Measurements from ENCODE around the gene AZU1.

The AZU1 gene

GRCh38 chr19:858284-858683, 30.6 kb downstream of the AZU1 start (continued):
- TF ChIP-seq ZBTB49 (tag by site-specific recombination; IDR thresholded peaks at IDR 0.05; ENCODE audit: low read depth) (no peak), SETDB1 (IDR thresholded peaks at IDR 0.05; ENCODE audit: insufficient read length, low read length) (no peak), ZBTB7A (tag by site-specific recombination; IDR thresholded peaks at IDR 0.05; ENCODE audit: low read depth) (no peak), ZNF133 (tag by site-specific recombination; IDR thresholded peaks at IDR 0.05) (no peak), ZNF202 (tag by site-specific recombination; IDR thresholded peaks at IDR 0.05; ENCODE audit: borderline replicate concordance) (no peak), ZNF48 (tag by site-specific recombination; IDR thresholded peaks at IDR 0.05) (no peak), ZNF138 (tag by site-specific recombination; IDR thresholded peaks at IDR 0.05; ENCODE audit: borderline replicate concordance) (no peak), ZNF132 (tag by site-specific recombination; IDR thresholded peaks at IDR 0.05; ENCODE audit: borderline replicate concordance) (no peak), ZNF292 (tag by site-specific recombination; IDR thresholded peaks at IDR 0.05; ENCODE audit: borderline replicate concordance, low read depth) (no peak)
- TF ChIP-seq, protein P1, sequence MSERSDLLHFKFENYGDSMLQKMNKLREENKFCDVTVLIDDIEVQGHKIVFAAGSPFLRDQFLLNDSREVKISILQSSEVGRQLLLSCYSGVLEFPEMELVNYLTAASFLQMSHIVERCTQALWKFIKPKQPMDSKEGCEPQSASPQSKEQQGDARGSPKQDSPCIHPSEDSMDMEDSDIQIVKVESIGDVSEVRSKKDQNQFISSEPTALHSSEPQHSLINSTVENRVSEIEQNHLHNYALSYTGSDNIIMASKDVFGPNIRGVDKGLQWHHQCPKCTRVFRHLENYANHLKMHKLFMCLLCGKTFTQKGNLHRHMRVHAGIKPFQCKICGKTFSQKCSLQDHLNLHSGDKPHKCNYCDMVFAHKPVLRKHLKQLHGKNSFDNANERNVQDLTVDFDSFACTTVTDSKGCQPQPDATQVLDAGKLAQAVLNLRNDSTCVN (tag by site-specific recombination; optimal IDR thresholded peaks at IDR 0.05) = no peak

- ChIA-PET CTCF (interaction anchor here (1.7 to 3.0 kb wide), 2 partner anchors 57 to 89 kb away, joined by 4 to 21 read pairs; no protein-coding TSS in a partner anchor), POLR2A (interaction anchor here (0.6 to 1.0 kb wide), 2 partner anchors 64 to 401 kb away, joined by 3 to 4 read pairs; no protein-coding TSS in a partner anchor)
- peak within 1 kb of the TSS; percentile 48 for H3K4me3 ChIP-seq (ENCODE audit: low read depth, low read length)
- H3K36me3 ChIP-seq (ENCODE audit: control insufficient read depth in 2 of 2, insufficient read depth in 1 of 2, low read length in 2 of 2) = no peaks in the 10 kb centered on the region
- H3K4me1 ChIP-seq (ENCODE audit: control insufficient read depth, insufficient read depth, low read length) = no peaks in the 10 kb centered on the region
- H3K27ac ChIP-seq (ENCODE audit: extremely low read depth, low read depth, low read length) = peak within 1 kb of the TSS; percentile 31; the same call in 1 of the 2 replicates
- TF ChIP-seq ZNF26 (tag by site-specific recombination; IDR thresholded peaks at IDR 0.05) (no peak), ZIC2 (tag by site-specific recombination; IDR thresholded peaks at IDR 0.05) (peak; percentile 93), KLF1 (tag by site-specific recombination; IDR thresholded peaks at IDR 0.05) (peak; percentile 92), BCL11A (tag by site-specific recombination; IDR thresholded peaks at IDR 0.05; ENCODE audit: low read depth) (no peak), GLIS1 (tag by site-specific recombination; IDR thresholded peaks at IDR 0.05) (peak; percentile 97)
- no peaks in the 10 kb centered on the region for H3K9me3 ChIP-seq (ENCODE audit: control insufficient read depth, insufficient read depth, low read depth, low read length)
These were observed 31.5 kb downstream of the AZU1 start, which contains the start of gene CFD for GRCh38 chr19:858868-859843. Gene CFD (plus strand): TSS chr19:859664. CDS start chr19:859690, 26 bp downstream.

- Histone ChIP-seq H3K4me3 (ENCODE audit: low read depth, low read length) (no peak overlapping the region), H3K4me1 (ENCODE audit: control insufficient read depth, insufficient read depth, low read length) (no peaks in the 10 kb centered on the region), H3K9me3 (ENCODE audit: control insufficient read depth, insufficient read depth, low read depth, low read length) (no peaks in the 10 kb centered on the region), H3K36me3 (ENCODE audit: control insufficient read depth in 2 of 2, insufficient read depth in 1 of 2, low read length in 2 of 2) (no peaks in the 10 kb centered on the region), H3K27ac (ENCODE audit: extremely low read depth, low read depth, low read length) (no peak overlapping the region)
- ChIA-PET CTCF (interaction anchor here (0.6 kb wide), 1 partner anchor 10 kb away, joined by 3 read pairs; no protein-coding TSS in a partner anchor), POLR2A (interaction anchor here (0.7 kb wide), 2 partner anchors 17 to 53 kb away, joined by 3 to 8 read pairs; no protein-coding TSS in a partner anchor)
- TF ChIP-seq ZNF202 (tag by site-specific recombination; IDR thresholded peaks at IDR 0.05; ENCODE audit: borderline replicate concordance) (no peak), ZNF510 (tag by site-specific recombination; IDR thresholded peaks at IDR 0.05; ENCODE audit: insufficient replicate concordance) (no peak), ZIC2 (tag by site-specific recombination; IDR thresholded peaks at IDR 0.05) (no peak), HIC1 (tag by site-specific recombination; IDR thresholded peaks at IDR 0.05) (no peak), ZNF23 (tag by site-specific recombination; IDR thresholded peaks at IDR 0.05; ENCODE audit: borderline replicate concordance) (no peak), ZNF792 (tag by site-specific recombination; IDR thresholded peaks at IDR 0.05) (no peak), ZNF621 (tag by site-specific recombination; IDR thresholded peaks at IDR 0.05) (no peak), ZNF610 (tag by site-specific recombination; IDR thresholded peaks at IDR 0.05; ENCODE audit: borderline replicate concordance) (no peak), ZNF146 (tag by site-specific recombination; IDR thresholded peaks at IDR 0.05) (no peak), KLF8 (tag by site-specific recombination; IDR thresholded peaks at IDR 0.05) (no peak; the same call in 1 of the 2 replicates)
These were observed 33.6 kb downstream of the AZU1 start for GRCh38 chr19:861141-861755.

Data from HEK293 (cell line).